DMS153 treated with DMSO at 0.1 percent for 48 hours (cell line): Measurements from ENCODE around the gene SGPP1.
"Not testable (repeated sequence)": the region's sequence is repeated elsewhere in the genome, so short reads cannot be mapped to it uniquely, and the experiment has no call there.

Experiments used
- DNase-seq: peaks from one replicate; lab custom pipeline; 2025; ENCODE audit not compliant: unreplicated experiment; lab: John Stamatoyannopoulos, UW

SGPP1 gene

GRCh38 chr14:63727736-63728728 lies at the start of gene SGPP1:
SGPP1 (minus strand) TSS chr14:63728065; CDS start chr14:63727944, 121 bp downstream.
- peak; percentile 63 for DNase-seq

- DNase-seq: no peak
Observed at GRCh38 chr14:63777024-63777423, 49.2 kb upstream of the SGPP1 start.

GRCh38 chr14:63773504-63773903 lies 45.6 kb upstream of the SGPP1 start:
- DNase-seq: no peak

GRCh38 chr14:63770187-63770807 lies 42.4 kb upstream of the SGPP1 start:
- DNase-seq: no peak

- no peak for DNase-seq
Observed at GRCh38 chr14:63766611-63767010, 38.7 kb upstream of the SGPP1 start.

- no peak for DNase-seq
Observed at GRCh38 chr14:63764620-63765139, 36.8 kb upstream of the SGPP1 start.

- no peak for DNase-seq
Observed at GRCh38 chr14:63764103-63764502, 36.2 kb upstream of the SGPP1 start.

- DNase-seq: no peak
Observed at GRCh38 chr14:63761351-63762117, 33.7 kb upstream of the SGPP1 start.

- no peak for DNase-seq
Observed at GRCh38 chr14:63760014-63760413, 32.1 kb upstream of the SGPP1 start.

- DNase-seq: no peak
Observed at GRCh38 chr14:63759456-63759855, 31.6 kb upstream of the SGPP1 start.

- DNase-seq: no peak
Observed at GRCh38 chr14:63757211-63757610, 29.3 kb upstream of the SGPP1 start.

- no peak for DNase-seq
Observed at GRCh38 chr14:63752449-63753169, 24.7 kb upstream of the SGPP1 start.

GRCh38 chr14:63751076-63751475 lies 23.2 kb upstream of the SGPP1 start:
- not testable (repeated sequence) for DNase-seq

- no peak for DNase-seq
Observed at GRCh38 chr14:63747846-63748245, 20.0 kb upstream of the SGPP1 start.

- no peak for DNase-seq
Observed at GRCh38 chr14:63745858-63746425, 18.1 kb upstream of the SGPP1 start.

GRCh38 chr14:63745272-63745671 lies 17.4 kb upstream of the SGPP1 start:
- no peak for DNase-seq

- DNase-seq: no peak
Observed at GRCh38 chr14:63737582-63738006, 9.7 kb upstream of the SGPP1 start.

GRCh38 chr14:63735720-63736119 lies 7.9 kb upstream of the SGPP1 start:
- DNase-seq: no peak

GRCh38 chr14:63730659-63731058 lies 2.8 kb upstream of the SGPP1 start:
- no peak for DNase-seq

GRCh38 chr14:63727231-63727735 lies 582 bp downstream of the SGPP1 start:
- no peak for DNase-seq
